ENCODE measurements around the gene BMP6.

Gene BMP6

DNA sequence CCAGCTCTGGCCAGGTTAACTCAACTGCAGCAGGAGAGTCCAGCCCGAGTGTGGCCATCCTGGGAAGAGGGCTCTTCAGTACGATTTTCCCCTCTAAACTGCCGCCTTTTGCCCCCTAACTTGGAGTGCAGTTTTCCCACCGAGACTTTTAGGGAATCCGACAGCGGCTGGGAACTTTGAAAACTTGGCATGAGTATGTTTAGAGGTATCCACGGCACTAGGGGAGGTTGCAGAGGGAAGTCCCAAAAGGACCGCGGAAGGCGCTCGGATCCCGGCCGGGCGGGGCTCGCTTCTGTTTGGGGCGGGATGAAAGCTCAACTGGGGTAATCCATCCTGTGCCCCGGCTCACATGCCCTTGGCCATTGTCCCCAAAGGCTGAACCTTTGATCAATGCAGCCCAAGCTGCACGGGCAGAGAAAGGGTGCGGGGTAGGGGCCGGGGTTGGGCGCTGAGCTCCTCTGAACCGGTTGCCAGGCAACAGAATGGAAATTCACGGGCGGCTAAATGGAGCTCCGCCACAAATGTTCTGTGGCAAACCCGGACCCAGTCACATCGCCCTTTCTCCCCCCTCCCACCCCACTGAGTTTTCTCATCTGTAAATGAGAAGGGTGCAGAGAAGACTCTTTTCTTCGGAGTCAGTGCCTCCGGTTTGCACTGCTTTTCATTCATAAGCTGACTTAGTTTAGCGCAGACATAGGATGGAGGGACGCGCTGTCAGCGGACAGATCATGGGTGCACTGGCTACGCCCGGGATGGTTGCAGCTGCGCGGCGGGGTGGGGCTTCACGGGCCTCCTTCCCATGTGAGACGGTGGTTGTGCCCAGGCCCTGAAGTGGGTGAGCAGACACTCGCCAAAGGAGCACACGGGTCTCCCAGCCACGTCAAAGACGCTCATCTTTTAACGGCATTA is 2.3 kb downstream of the BMP6 start:
- Mint-ChIP-seq H3K4me3 (peak overlapping the region; percentile 51), H3K9me3 (no peaks in the 10 kb centered on the region), H3K4me1 (ENCODE audit: low read depth) (peaks cover 10% of the 10 kb centered on the region), H3K27ac (no peak overlapping the region), H3K36me3 (ENCODE audit: low read depth) (no peaks in the 10 kb centered on the region), H3K27me3 (ENCODE audit: low read depth) (peaks cover 84% of the 10 kb centered on the region)

DNA sequence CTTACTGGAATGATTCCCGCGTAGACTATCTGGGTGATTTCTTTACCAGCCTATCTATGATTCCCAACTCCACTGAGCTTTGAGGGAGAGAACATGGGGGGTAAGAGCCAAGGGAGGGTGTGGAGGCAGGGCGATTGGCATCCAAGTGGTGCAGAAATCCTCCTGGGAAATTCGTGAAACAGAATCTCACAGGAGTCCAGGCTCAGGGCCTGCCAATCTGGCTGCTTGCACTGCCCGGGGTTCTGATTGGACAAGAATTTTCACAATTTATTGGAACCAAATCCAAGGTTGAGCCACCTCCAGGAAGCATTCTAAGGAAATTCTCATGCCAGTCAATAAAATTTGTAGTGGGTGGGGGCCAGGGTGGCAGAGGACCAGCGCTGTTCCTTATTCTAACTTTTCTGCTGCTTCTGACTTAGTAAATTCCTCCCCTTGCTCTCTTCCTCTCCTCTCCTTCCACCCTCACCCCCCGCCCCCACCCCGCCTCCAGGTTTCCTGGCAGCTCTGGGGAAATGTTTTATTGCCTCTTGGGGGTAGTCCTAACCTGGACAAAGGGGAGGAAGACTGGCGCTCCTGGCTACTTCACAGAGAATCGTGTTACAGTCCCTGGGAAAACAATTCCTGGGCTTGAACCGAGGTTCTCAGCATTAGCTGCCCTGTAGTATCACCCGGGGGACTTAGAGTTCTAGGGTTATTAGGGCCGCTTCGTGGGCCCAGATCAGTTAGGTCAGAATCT is 3.1 kb downstream of the BMP6 start:
- Mint-ChIP-seq H3K36me3 (ENCODE audit: low read depth) (no peaks in the 10 kb centered on the region), H3K4me3 (no peak overlapping the region)

DNA sequence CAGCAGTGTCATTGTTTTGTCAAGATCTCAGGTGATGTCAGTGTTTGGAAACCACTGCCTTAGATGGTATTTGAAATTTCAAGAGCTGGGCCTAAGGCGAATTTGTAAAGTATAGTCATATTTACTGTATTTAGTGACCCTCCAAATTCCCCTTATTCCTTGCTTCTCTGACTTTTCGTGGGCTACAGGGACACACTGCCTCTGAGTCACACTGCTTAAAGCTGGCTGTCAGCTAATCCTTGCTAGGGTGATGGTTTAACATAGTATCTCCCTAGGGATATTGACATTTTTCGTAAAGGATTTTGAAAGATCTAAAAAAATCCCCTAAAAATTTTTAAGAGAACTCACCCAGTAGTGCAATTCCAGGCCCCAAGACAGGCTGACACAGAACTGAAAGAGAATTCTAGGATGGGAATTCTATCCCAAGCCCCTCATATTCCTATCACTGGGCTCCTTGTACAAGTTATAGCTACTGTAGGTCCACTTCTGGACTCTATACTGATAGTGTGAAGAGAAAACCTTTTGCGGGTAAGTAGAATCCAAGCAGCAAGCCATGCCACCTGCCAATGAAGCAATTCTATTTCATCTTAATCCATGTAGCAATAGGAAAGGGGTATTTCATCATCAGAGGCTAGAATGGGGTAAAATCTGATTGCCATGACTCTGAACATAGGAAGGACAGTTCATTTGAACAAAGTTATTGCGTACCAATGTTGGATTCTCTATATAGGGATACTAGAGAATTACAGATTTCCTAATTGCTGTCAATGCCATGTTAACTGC is 4.3 kb downstream of the BMP6 start:
- Mint-ChIP-seq H3K36me3 (ENCODE audit: low read depth) (no peaks in the 10 kb centered on the region), H3K9me3 (no peaks in the 10 kb centered on the region), H3K4me1 (ENCODE audit: low read depth) (peaks cover 10% of the 10 kb centered on the region), H3K27ac (no peak overlapping the region), H3K4me3 (no peak overlapping the region), H3K27me3 (ENCODE audit: low read depth) (peaks cover 79% of the 10 kb centered on the region)

More for the DNA sequence above, 3.1 kb downstream of the BMP6 start:
- Mint-ChIP-seq H3K4me1 (ENCODE audit: low read depth) (peaks cover 10% of the 10 kb centered on the region), H3K27me3 (ENCODE audit: low read depth) (peaks cover 83% of the 10 kb centered on the region), H3K9me3 (no peaks in the 10 kb centered on the region), H3K27ac (no peak overlapping the region)

DNA sequence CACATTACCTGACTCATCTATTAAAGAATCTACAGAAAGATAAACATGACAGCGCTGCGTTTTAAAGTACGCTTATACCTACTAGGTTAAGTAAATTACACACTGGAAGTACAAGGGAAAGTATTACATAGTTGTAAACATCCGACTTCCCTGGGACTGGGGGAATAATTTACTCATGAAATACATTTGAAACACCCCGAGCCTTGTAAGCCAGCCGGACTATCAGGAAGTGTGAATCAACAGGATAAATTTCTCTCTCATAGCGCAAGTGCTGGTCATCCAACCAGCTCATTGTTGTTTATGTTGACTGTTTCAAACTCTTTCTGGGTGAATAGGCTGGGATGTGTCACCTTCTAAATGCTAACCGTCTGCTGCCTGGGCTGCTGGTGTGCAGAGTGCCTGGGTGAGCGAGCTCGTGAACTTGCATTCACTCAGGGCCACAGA is 4.9 kb downstream of the BMP6 start:
- H3K4me1 Mint-ChIP-seq (ENCODE audit: low read depth): peaks cover 6% of the 10 kb centered on the region
- no peak overlapping the region for H3K27ac Mint-ChIP-seq
- H3K9me3 Mint-ChIP-seq: no peaks in the 10 kb centered on the region
- H3K27me3 Mint-ChIP-seq (ENCODE audit: low read depth): peaks cover 74% of the 10 kb centered on the region
- H3K36me3 Mint-ChIP-seq (ENCODE audit: low read depth): no peaks in the 10 kb centered on the region
- no peak overlapping the region for H3K4me3 Mint-ChIP-seq

DNA sequence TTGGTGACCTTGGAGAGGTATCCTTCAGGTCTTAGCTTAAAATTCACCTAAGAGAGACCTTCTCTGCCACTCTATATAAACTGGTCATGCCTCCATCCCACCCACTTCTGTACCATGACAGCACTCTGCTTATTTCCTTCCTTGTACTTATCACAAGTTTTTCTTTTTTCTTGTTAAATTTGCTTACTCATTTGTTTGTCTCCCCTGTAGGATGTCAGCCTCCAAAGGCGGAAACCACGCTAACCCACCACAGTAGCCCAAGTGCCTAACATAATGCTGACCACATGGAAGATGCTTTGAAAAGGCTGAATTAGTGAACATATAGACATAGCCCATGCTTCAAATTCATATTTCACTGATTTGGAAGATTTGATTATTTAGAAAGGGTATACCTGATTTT is 5.4 kb downstream of the BMP6 start:
- peaks cover 6% of the 10 kb centered on the region for H3K4me1 Mint-ChIP-seq (ENCODE audit: low read depth)
- H3K27me3 Mint-ChIP-seq (ENCODE audit: low read depth): peaks cover 69% of the 10 kb centered on the region
- no peaks in the 10 kb centered on the region for H3K9me3 Mint-ChIP-seq
- no peak overlapping the region for H3K27ac Mint-ChIP-seq
- no peaks in the 10 kb centered on the region for H3K36me3 Mint-ChIP-seq (ENCODE audit: low read depth)
- no peak overlapping the region for H3K4me3 Mint-ChIP-seq

DNA sequence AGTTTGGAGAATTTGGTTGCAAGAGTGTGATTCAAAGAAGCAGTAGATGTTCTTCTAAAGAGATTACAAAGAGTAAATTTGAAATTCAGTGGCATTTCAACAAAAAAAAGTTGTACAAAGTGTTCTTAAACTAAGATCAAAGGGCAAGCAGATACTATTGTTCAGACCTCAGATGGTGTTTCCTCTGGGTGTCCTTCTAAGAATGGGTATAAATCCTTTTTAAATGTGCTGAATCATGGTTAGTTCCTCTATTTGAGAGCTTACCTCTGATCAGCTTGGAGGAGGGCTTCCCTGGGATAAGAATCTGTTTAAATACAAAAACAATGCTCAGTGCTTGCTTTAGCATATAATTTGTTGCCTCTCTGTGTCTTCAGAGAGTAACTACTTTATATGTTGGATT is 6.3 kb downstream of the BMP6 start:
- Mint-ChIP-seq H3K36me3 (ENCODE audit: low read depth) (no peaks in the 10 kb centered on the region), H3K4me3 (no peak overlapping the region), H3K27ac (no peak overlapping the region), H3K27me3 (ENCODE audit: low read depth) (peaks cover 65% of the 10 kb centered on the region), H3K9me3 (no peaks in the 10 kb centered on the region), H3K4me1 (ENCODE audit: low read depth) (peaks cover 6% of the 10 kb centered on the region)

DNA sequence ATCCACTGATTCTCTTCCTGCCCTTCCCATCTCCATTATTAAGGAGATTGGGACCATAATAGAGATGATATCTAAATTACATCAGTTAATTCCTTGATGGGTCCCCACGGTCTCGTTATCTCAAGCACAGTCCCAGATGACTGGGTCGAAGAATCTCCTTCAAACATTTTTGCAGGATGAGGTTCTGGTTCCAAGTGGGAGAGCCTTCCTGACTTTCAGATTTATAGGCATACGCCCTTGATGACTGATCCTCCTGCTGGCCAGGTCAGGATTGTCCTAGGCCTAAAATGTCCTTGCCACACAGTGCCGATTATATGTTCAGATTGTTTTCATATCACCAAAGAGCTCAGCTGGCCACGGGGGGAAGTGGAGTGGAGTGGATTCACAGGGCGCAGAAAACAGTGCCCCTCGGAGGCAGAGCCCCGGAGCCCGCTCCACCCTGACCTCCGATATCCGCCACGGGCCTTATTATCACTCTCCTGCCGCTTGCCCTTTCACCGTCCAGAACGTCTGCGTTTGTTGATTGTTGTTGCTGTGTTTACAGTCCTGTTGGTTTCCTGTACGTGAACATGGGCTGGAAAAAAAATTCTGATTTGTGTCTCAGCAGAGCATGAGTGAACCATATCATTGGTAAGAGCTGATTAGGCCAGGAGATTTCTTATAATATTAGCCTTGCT is 8.9 kb downstream of the BMP6 start:
- no peaks in the 10 kb centered on the region for H3K36me3 Mint-ChIP-seq (ENCODE audit: low read depth)
- no peak overlapping the region for H3K27ac Mint-ChIP-seq
- H3K4me1 Mint-ChIP-seq (ENCODE audit: low read depth): no peaks in the 10 kb centered on the region
- H3K4me3 Mint-ChIP-seq: no peak overlapping the region
- no peaks in the 10 kb centered on the region for H3K9me3 Mint-ChIP-seq
- H3K27me3 Mint-ChIP-seq (ENCODE audit: low read depth): peaks cover 51% of the 10 kb centered on the region

DNA sequence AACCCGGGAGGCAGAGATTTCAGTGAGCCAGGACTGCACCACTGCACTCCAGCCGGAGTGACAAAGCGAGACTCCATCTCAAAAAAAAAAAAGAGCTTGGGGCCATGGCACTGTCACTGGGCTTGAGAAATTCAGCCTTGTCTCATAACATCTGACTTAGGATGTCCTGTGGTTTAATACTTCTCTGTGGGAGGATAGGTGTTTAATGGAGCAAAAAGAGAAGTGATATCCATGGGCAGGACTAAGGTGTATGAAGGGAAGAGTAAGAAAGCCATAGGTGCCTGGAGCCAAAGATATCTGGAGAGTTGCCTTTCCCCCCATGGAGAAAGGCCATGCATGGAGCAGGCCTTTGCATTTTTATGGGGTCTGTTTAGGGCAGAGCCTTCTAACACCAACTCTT is 11.2 kb downstream of the BMP6 start:
- Mint-ChIP-seq H3K36me3 (ENCODE audit: low read depth) (no peaks in the 10 kb centered on the region), H3K4me1 (ENCODE audit: low read depth) (no peaks in the 10 kb centered on the region), H3K4me3 (no peak overlapping the region), H3K27ac (no peak overlapping the region), H3K27me3 (ENCODE audit: low read depth) (peaks cover 38% of the 10 kb centered on the region), H3K9me3 (no peaks in the 10 kb centered on the region)

DNA sequence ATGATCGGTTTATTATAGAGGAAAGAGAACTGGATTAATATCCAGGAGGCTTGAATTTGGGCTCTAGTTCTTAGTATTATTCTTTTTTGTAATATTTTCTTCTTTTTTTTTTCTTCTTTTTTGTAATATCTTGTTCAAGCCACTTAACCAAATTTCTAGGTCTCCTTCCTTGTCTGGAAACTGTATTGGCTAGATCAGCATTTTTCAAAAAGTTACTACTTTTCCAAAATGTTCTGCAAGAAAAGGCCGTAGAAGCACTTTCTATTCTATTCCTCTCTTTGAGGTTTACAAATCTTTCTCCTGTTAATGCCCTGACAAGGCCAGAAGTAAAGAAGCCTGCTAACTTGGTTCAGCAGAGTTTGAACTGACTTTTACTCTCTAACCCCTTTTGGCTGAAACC is 12.0 kb downstream of the BMP6 start:
- Mint-ChIP-seq H3K27me3 (ENCODE audit: low read depth) (peaks cover 32% of the 10 kb centered on the region), H3K4me1 (ENCODE audit: low read depth) (no peaks in the 10 kb centered on the region), H3K9me3 (no peaks in the 10 kb centered on the region), H3K36me3 (ENCODE audit: low read depth) (no peaks in the 10 kb centered on the region), H3K4me3 (no peak overlapping the region), H3K27ac (no peak overlapping the region)

DNA sequence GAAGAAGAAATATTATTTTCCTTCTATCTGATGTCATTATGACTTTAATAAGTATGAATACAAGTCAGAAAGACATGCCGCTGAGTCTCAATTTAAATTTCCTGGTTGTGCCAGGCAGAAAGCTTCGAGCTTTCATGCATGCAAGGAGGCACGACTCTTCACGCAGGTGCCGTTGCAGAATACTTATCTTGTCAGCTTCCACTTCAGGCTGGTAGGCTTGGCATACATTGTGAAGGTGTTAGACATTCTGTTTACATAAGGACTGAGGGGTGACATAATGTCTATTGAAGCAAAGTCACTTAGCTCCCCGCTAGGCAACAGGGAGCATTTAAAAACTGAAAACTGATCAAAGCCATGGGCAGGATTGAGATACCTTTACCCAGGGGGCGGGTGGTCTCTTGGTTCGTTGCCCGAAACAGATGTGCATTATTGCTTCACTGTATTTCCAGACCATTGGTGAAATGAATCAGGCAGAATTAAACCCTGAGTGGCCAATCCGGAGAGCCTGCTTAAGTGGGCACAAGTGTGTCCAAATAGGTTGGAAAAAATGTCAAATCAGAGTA is 16.4 kb downstream of the BMP6 start:
- Mint-ChIP-seq H3K4me1 (ENCODE audit: low read depth) (no peaks in the 10 kb centered on the region), H3K27ac (no peak overlapping the region), H3K36me3 (ENCODE audit: low read depth) (no peaks in the 10 kb centered on the region), H3K4me3 (no peak overlapping the region), H3K9me3 (no peaks in the 10 kb centered on the region), H3K27me3 (ENCODE audit: low read depth) (peaks cover 14% of the 10 kb centered on the region)

DNA sequence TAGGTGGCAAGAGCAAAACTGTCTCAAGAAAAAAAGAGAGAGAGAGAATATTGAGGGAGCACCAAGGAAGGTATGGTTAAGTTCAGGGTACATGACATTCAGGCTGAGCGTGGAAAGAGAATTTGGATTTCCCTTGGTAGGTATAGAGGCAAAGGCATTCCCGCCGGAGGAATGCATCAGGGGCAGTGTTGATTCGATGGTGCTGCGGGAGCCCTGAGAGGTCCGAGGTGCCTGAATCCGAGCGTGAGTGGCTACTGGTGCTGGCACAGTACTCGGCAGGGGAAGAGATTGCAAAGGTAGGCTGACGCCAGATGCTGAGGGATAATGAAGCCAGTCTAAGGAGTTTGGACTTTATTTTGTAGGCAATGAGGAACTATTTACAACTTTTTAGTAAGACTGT is 20.0 kb downstream of the BMP6 start:
- Mint-ChIP-seq H3K9me3 (no peaks in the 10 kb centered on the region), H3K4me1 (ENCODE audit: low read depth) (no peaks in the 10 kb centered on the region), H3K4me3 (no peak overlapping the region), H3K36me3 (ENCODE audit: low read depth) (no peaks in the 10 kb centered on the region), H3K27me3 (ENCODE audit: low read depth) (peaks cover 1% of the 10 kb centered on the region), H3K27ac (no peak overlapping the region)

DNA sequence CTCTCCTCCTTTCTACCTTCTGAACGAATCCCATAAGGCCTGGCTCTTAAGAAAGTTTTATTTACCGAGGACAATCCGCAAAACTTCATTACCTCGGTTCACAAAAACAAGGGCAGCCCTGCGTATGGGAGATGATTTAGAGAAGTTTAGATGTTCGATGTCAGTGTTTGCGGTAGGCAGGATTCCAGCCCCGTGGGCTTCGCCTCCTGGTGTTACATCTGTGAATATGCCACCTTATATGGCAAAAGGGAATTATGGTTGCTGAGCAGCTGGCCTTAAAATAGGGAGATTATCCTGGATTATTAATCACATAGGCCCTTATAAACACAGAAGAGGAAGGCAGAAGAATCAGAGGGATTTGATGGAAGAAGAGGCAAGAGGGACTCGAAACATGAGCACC is 21.1 kb downstream of the BMP6 start:
- Mint-ChIP-seq H3K9me3 (no peaks in the 10 kb centered on the region), H3K27ac (no peak overlapping the region), H3K4me1 (ENCODE audit: low read depth) (no peaks in the 10 kb centered on the region), H3K4me3 (no peak overlapping the region), H3K36me3 (ENCODE audit: low read depth) (no peaks in the 10 kb centered on the region), H3K27me3 (ENCODE audit: low read depth) (no peaks in the 10 kb centered on the region)

DNA sequence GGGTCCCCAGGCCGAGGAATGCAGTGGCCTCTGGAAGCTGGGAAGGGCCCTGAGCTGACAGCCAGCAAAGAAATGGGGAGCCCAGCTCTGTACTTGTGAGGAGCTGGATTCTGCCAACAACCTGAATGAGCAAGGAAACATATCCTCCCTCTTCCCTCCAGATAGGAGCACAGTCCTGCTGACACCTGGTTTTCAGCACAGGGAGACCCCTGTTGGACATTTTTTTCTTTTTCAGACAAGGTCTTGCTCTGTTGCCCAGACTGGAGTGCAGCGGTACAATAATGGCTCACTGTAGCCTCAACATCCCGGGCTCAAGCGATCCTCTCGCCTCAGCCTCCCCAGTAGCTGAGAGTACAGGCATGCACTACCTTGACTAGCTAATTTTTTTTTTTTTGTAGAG is 21.5 kb downstream of the BMP6 start:
- H3K27ac Mint-ChIP-seq: no peak overlapping the region
- H3K36me3 Mint-ChIP-seq (ENCODE audit: low read depth): no peaks in the 10 kb centered on the region
- no peaks in the 10 kb centered on the region for H3K4me1 Mint-ChIP-seq (ENCODE audit: low read depth)
- no peak overlapping the region for H3K4me3 Mint-ChIP-seq
- H3K9me3 Mint-ChIP-seq: no peaks in the 10 kb centered on the region
- H3K27me3 Mint-ChIP-seq (ENCODE audit: low read depth): no peaks in the 10 kb centered on the region
